GM23338 (cell line): ENCODE data around the gene MARCHF10. TPM values are rescaled to one million over a fixed set of nuclear protein-coding genes. Genes with fewer than 3 reads are reported as not detected.

Source experiments
- ATAC-seq: fragments of 200-7000 bp; cut with Tn5 transposase; 3 replicates; pipeline ENCODE4 v1.9.1; 2020
- DNase-seq: peaks from one replicate; pipeline ENCODE4 v3.0.0-alpha.2; 2015; ENCODE audit warnings: low spot score
- H2AFZ ChIP-seq: fragments of 200-600 bp; sonication (generic); 2 replicates; pipeline ENCODE4 v1.8.0; 2016; ENCODE audit warnings: antibody characterized with exemption, mild to moderate bottlenecking, moderate library complexity
- H3F3A ChIP-seq: fragments of 200-600 bp; sonication (generic); replicated peaks from 2 replicates; pipeline ENCODE4 v1.8.0; 2017; ENCODE audit warnings: antibody characterized with exemption, mixed run types, low read depth
- H3K27ac ChIP-seq: fragments of 200-600 bp; sonication (generic); 2 replicates; pipeline ENCODE4 v1.6.1; 2016; ENCODE audit warnings: low read depth
- H3K27me3 ChIP-seq: fragments of 200-600 bp; sonication (generic); 2 replicates; pipeline ENCODE4 v1.8.0; 2016; ENCODE audit warnings: mild to moderate bottlenecking, mixed run types, moderate library complexity; ENCODE audit not compliant: insufficient read depth
- H3K36me3 ChIP-seq: fragments of 200-600 bp; sonication (generic); 2 replicates; pipeline ENCODE4 v1.8.0; 2016; ENCODE audit warnings: mild to moderate bottlenecking; ENCODE audit not compliant: insufficient read depth
- H3K4me1 ChIP-seq: fragments of 200-600 bp; sonication (generic); 2 replicates; pipeline ENCODE4 v1.8.0; 2016; ENCODE audit warnings: mild to moderate bottlenecking, moderate library complexity; ENCODE audit not compliant: insufficient read depth
- H3K4me2 ChIP-seq: fragments of 200-600 bp; sonication (generic); 2 replicates; pipeline ENCODE4 v1.7.1; 2017; ENCODE audit warnings: mixed run types
- H3K4me3 ChIP-seq: fragments of 200-600 bp; sonication (generic); 2 replicates; pipeline ENCODE4 v1.6.1; 2016; ENCODE audit warnings: mixed run types
- H3K79me2 ChIP-seq: fragments of 200-600 bp; sonication (generic); replicated peaks from 2 replicates; pipeline ENCODE4 v1.8.0; 2017; ENCODE audit warnings: mild to moderate bottlenecking; ENCODE audit not compliant: insufficient read depth
- H3K9me2 ChIP-seq: fragments of 200-600 bp; sonication (generic); 2 replicates; pipeline ENCODE4 v1.8.0; 2017; ENCODE audit not compliant: insufficient read depth
- H4K20me1 ChIP-seq: fragments of 200-600 bp; sonication (generic); replicated peaks from 2 replicates; pipeline ENCODE4 v1.8.0; 2017; ENCODE audit warnings: mild to moderate bottlenecking; ENCODE audit not compliant: insufficient read depth
- H3K27ac Mint-ChIP-seq: 2 replicates; pipeline ENCODE4 v1.8.0; 2020; ENCODE audit warnings: inconsistent platforms, mild to moderate bottlenecking, moderate library complexity, mixed read lengths
- H3K27me3 Mint-ChIP-seq: 3 replicates; pipeline ENCODE4 v1.8.0; 2022; ENCODE audit warnings: low read depth, mild to moderate bottlenecking, moderate library complexity, mixed read lengths, inconsistent platforms; ENCODE audit not compliant: insufficient read depth, poor library complexity
- H3K36me3 Mint-ChIP-seq: 3 replicates; pipeline ENCODE4 v1.8.0; 2021; ENCODE audit warnings: low read depth, mild to moderate bottlenecking, inconsistent platforms, moderate library complexity, mixed read lengths
- H3K4me1 Mint-ChIP-seq: 3 replicates; pipeline ENCODE4 v1.8.0; 2020; ENCODE audit warnings: mild to moderate bottlenecking, inconsistent platforms, mixed read lengths
- H3K4me3 Mint-ChIP-seq: 3 replicates; pipeline ENCODE4 v1.8.0; 2021; ENCODE audit warnings: moderate library complexity, mild to moderate bottlenecking, inconsistent platforms, mixed read lengths
- H3K9me3 Mint-ChIP-seq: 3 replicates; pipeline ENCODE4 v1.8.0; 2020; ENCODE audit warnings: moderate library complexity, mild to moderate bottlenecking, inconsistent platforms, mixed read lengths
- CREB1 ChIP-seq: fragments of 250-450 bp; sonication (Bioruptor Pico); IDR thresholded peaks from 2 replicates; pipeline ENCODE4 v1.5.0; 2020; ENCODE audit warnings: low read depth, mild to moderate bottlenecking, moderate library complexity
- EZH2 ChIP-seq: fragments of 200-600 bp; sonication (generic); IDR thresholded peaks from one replicate; pipeline ENCODE4 v1.8.0; 2017; ENCODE audit warnings: antibody characterized with exemption, mild to moderate bottlenecking, low read depth; ENCODE audit not compliant: unreplicated experiment
- EZH2phosphoT487 ChIP-seq: fragments of 200-600 bp; sonication (generic); IDR thresholded peaks from one replicate; pipeline ENCODE4 v1.8.1; 2018; ENCODE audit warnings: antibody characterized with exemption; ENCODE audit not compliant: unreplicated experiment
- JUNB ChIP-seq: IDR thresholded peaks from one replicate; pipeline ENCODE4 v1.6.1; 2016; ENCODE audit warnings: antibody characterized with exemption; ENCODE audit not compliant: unreplicated experiment
- NANOG ChIP-seq: IDR thresholded peaks from 2 replicates; pipeline ENCODE4 v1.6.1; 2016; ENCODE audit warnings: antibody characterized with exemption, borderline replicate concordance
- POLR2AphosphoS5 ChIP-seq: IDR thresholded peaks from 2 replicates; pipeline ENCODE4 v1.6.1; 2016; ENCODE audit warnings: antibody characterized with exemption, low read depth
- STAT1 ChIP-seq: IDR thresholded peaks from one replicate; pipeline ENCODE4 v1.6.1; 2016; ENCODE audit warnings: antibody characterized with exemption; ENCODE audit not compliant: unreplicated experiment
- ZNF114 ChIP-seq: fragments of 250-450 bp; sonication (Bioruptor Pico); IDR thresholded peaks from 2 replicates; pipeline ENCODE4 v1.5.0; 2020; ENCODE audit warnings: mild to moderate bottlenecking, moderate library complexity
- ZNF331 ChIP-seq: fragments of 250-450 bp; sonication (Bioruptor Pico); IDR thresholded peaks from 2 replicates; pipeline ENCODE4 v1.5.0; 2020; ENCODE audit warnings: low read depth, mild to moderate bottlenecking, moderate library complexity
- polyA plus RNA-seq: library from polyadenylated mRNA; unstranded; fragments of >200 nt; fragmentation: Nextera tagmentation; extraction: Ambion mirVana; gene quantifications from 2 replicates; pipeline ENCODE4 v1.2.1, GENCODE V29; 2016
- total RNA-seq: library from RNA; depleted of rRNA; stranded (reverse); fragments of >200 nt; shearing (Covaris generic); gene quantifications from 2 replicates; pipeline ENCODE4 v1.2.3, GENCODE V29; 2014
- TF ChIP-seq, protein P1 (sequence below): fragments of 250-450 bp; sonication (Bioruptor Pico); IDR thresholded peaks from 2 replicates; pipeline ENCODE4 v1.5.0; 2020; ENCODE audit warnings: mild to moderate bottlenecking, moderate library complexity
- TF ChIP-seq, protein P2 (sequence below): IDR thresholded peaks from 2 replicates; pipeline ENCODE4 v1.6.1; 2016; ENCODE audit warnings: antibody characterized with exemption
- TF ChIP-seq, protein P3 (sequence below), 2 experiments: fragments of 200-600 bp in 1 of 2; sonication (generic) in 1 of 2; conservative IDR thresholded peaks; 2 replicates each; pipeline versions ENCODE4 v1.5.1 to v1.6.1; 2016 to 2017; ENCODE audit warnings: antibody characterized with exemption in 2 of 2, low read depth in 2 of 2, mild to moderate bottlenecking in 2 of 2, moderate library complexity in 1 of 2
- TF ChIP-seq, protein P4 (sequence below): IDR thresholded peaks from one replicate; pipeline ENCODE4 v1.6.1; 2018; ENCODE audit warnings: antibody characterized with exemption; ENCODE audit not compliant: unreplicated experiment

MARCHF10 gene
- total and polyA plus RNA-seq, 2 experiments from 2014 or later = 0.50 TPM; not detected in 1

DNA sequence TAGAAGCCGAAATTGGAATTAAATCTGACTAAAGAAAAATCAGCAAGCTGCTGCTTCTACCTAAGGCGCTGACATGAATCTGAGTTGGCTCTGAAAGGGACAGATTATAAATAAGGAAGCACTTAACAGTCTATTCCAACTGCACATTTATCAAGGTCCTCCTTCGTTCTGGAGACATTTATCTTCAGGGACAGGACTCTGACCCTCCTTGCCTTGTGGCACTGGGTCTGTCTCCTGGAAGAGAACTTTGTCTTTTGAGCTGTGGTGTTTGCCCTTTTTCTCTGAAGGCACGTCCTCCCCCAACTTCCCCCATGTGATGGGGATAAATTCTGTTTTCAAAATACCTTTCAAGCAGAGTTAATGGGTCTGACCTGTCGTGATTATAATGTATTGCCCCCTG is 47.0 kb upstream of the MARCHF10 start:
- no peaks in the 10 kb centered on the region for H3K79me2 ChIP-seq
- TF ChIP-seq EZH2phosphoT487 (no peak), NANOG (no peak), ZNF114 (CRISPR knock-in tag) (no peak), CREB1 (CRISPR knock-in tag) (no peak), POLR2AphosphoS5 (no peak), JUNB (no peak), ZNF331 (CRISPR knock-in tag) (no peak), STAT1 (no peak), EZH2 (no peak)
- TF ChIP-seq, protein P1, sequence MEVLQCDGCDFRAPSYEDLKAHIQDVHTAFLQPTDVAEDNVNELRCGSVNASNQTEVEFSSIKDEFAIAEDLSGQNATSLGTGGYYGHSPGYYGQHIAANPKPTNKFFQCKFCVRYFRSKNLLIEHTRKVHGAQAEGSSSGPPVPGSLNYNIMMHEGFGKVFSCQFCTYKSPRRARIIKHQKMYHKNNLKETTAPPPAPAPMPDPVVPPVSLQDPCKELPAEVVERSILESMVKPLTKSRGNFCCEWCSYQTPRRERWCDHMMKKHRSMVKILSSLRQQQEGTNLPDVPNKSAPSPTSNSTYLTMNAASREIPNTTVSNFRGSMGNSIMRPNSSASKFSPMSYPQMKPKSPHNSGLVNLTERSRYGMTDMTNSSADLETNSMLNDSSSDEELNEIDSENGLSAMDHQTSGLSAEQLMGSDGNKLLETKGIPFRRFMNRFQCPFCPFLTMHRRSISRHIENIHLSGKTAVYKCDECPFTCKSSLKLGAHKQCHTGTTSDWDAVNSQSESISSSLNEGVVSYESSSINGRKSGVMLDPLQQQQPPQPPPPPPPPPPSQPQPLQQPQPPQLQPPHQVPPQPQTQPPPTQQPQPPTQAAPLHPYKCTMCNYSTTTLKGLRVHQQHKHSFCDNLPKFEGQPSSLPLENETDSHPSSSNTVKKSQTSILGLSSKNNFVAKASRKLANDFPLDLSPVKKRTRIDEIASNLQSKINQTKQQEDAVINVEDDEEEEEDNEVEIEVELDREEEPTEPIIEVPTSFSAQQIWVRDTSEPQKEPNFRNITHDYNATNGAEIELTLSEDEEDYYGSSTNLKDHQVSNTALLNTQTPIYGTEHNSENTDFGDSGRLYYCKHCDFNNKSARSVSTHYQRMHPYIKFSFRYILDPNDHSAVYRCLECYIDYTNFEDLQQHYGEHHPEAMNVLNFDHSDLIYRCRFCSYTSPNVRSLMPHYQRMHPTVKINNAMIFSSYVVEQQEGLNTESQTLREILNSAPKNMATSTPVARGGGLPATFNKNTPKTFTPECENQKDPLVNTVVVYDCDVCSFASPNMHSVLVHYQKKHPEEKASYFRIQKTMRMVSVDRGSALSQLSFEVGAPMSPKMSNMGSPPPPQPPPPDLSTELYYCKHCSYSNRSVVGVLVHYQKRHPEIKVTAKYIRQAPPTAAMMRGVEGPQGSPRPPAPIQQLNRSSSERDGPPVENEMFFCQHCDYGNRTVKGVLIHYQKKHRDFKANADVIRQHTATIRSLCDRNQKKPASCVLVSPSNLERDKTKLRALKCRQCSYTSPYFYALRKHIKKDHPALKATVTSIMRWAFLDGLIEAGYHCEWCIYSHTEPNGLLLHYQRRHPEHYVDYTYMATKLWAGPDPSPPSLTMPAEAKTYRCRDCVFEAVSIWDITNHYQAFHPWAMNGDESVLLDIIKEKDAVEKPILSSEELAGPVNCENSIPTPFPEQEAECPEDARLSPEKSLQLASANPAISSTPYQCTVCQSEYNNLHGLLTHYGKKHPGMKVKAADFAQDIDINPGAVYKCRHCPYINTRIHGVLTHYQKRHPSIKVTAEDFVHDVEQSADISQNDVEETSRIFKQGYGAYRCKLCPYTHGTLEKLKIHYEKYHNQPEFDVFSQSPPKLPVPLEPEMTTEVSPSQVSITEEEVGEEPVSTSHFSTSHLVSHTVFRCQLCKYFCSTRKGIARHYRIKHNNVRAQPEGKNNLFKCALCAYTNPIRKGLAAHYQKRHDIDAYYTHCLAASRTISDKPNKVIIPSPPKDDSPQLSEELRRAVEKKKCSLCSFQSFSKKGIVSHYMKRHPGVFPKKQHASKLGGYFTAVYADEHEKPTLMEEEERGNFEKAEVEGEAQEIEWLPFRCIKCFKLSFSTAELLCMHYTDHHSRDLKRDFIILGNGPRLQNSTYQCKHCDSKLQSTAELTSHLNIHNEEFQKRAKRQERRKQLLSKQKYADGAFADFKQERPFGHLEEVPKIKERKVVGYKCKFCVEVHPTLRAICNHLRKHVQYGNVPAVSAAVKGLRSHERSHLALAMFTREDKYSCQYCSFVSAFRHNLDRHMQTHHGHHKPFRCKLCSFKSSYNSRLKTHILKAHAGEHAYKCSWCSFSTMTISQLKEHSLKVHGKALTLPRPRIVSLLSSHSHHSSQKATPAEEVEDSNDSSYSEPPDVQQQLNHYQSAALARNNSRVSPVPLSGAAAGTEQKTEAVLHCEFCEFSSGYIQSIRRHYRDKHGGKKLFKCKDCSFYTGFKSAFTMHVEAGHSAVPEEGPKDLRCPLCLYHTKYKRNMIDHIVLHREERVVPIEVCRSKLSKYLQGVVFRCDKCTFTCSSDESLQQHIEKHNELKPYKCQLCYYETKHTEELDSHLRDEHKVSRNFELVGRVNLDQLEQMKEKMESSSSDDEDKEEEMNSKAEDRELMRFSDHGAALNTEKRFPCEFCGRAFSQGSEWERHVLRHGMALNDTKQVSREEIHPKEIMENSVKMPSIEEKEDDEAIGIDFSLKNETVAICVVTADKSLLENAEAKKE (CRISPR knock-in tag) = no peak
- TF ChIP-seq, protein P2, sequence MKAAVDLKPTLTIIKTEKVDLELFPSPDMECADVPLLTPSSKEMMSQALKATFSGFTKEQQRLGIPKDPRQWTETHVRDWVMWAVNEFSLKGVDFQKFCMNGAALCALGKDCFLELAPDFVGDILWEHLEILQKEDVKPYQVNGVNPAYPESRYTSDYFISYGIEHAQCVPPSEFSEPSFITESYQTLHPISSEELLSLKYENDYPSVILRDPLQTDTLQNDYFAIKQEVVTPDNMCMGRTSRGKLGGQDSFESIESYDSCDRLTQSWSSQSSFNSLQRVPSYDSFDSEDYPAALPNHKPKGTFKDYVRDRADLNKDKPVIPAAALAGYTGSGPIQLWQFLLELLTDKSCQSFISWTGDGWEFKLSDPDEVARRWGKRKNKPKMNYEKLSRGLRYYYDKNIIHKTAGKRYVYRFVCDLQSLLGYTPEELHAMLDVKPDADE = no peak
- TF ChIP-seq, protein P3, sequence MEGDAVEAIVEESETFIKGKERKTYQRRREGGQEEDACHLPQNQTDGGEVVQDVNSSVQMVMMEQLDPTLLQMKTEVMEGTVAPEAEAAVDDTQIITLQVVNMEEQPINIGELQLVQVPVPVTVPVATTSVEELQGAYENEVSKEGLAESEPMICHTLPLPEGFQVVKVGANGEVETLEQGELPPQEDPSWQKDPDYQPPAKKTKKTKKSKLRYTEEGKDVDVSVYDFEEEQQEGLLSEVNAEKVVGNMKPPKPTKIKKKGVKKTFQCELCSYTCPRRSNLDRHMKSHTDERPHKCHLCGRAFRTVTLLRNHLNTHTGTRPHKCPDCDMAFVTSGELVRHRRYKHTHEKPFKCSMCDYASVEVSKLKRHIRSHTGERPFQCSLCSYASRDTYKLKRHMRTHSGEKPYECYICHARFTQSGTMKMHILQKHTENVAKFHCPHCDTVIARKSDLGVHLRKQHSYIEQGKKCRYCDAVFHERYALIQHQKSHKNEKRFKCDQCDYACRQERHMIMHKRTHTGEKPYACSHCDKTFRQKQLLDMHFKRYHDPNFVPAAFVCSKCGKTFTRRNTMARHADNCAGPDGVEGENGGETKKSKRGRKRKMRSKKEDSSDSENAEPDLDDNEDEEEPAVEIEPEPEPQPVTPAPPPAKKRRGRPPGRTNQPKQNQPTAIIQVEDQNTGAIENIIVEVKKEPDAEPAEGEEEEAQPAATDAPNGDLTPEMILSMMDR (conservative IDR thresholded peaks at IDR 0.05; ENCODE audit: low read depth in 2 of 2) = no peak
- TF ChIP-seq, protein P4, sequence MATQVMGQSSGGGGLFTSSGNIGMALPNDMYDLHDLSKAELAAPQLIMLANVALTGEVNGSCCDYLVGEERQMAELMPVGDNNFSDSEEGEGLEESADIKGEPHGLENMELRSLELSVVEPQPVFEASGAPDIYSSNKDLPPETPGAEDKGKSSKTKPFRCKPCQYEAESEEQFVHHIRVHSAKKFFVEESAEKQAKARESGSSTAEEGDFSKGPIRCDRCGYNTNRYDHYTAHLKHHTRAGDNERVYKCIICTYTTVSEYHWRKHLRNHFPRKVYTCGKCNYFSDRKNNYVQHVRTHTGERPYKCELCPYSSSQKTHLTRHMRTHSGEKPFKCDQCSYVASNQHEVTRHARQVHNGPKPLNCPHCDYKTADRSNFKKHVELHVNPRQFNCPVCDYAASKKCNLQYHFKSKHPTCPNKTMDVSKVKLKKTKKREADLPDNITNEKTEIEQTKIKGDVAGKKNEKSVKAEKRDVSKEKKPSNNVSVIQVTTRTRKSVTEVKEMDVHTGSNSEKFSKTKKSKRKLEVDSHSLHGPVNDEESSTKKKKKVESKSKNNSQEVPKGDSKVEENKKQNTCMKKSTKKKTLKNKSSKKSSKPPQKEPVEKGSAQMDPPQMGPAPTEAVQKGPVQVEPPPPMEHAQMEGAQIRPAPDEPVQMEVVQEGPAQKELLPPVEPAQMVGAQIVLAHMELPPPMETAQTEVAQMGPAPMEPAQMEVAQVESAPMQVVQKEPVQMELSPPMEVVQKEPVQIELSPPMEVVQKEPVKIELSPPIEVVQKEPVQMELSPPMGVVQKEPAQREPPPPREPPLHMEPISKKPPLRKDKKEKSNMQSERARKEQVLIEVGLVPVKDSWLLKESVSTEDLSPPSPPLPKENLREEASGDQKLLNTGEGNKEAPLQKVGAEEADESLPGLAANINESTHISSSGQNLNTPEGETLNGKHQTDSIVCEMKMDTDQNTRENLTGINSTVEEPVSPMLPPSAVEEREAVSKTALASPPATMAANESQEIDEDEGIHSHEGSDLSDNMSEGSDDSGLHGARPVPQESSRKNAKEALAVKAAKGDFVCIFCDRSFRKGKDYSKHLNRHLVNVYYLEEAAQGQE = no peak
- Mint-ChIP-seq H3K27ac (no peak overlapping the region), H3K9me3 (no peaks in the 10 kb centered on the region), H3K4me3 (no peak overlapping the region), H3K4me1 (no peaks in the 10 kb centered on the region), H3K27me3 (peaks cover 7% of the 10 kb centered on the region), H3K36me3 (no peaks in the 10 kb centered on the region)
- no peaks in the 10 kb centered on the region for H3F3A ChIP-seq
- no peaks in the 10 kb centered on the region for H3K27me3 ChIP-seq
- H4K20me1 ChIP-seq = no peaks in the 10 kb centered on the region
- no peaks in the 10 kb centered on the region for H3K4me1 ChIP-seq
- H3K4me2 ChIP-seq = no peak overlapping the region
- no peak overlapping the region for H3K27ac ChIP-seq
- no peaks in the 10 kb centered on the region for H3K36me3 ChIP-seq
- H3K4me3 ChIP-seq = no peak overlapping the region
- peak overlapping the region; percentile 63 for H2AFZ ChIP-seq
- DNase-seq (no peak), ATAC-seq (no peak)
- no peaks in the 10 kb centered on the region for H3K9me2 ChIP-seq
